ENCODE measurements around the gene PGK2. TPM values are rescaled to one million over a fixed set of nuclear protein-coding genes. Genes with fewer than 3 reads are reported as not detected.

The PGK2 gene
- total RNA-seq, 1 experiment from 2014 or later: not detected

DNA sequence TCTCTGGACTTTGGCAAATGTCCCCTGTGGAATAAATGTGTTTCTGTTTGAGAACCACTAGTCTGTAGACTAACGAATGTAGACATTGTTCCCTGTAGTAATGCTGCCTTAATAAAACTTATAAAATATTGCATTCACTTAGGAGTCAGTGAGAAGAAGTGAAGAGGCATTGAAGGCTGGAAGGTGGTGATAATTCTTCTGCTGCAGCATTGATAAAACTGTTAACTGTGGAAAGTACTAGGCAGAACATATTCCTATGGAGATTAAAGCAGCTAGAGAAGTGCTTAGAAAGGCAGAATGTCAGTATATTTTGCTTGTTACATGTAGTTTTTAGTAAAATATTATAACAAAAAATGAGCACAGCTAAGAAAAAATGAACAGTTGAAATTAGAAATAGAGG, 4.8 kb downstream of the PGK2 start:
- Histone ChIP-seq H3K27me3 (replicated peaks) (no peaks in the 10 kb centered on the region), H3K9me3 (replicated peaks) (no peaks in the 10 kb centered on the region), H3K36me3 (no peaks in the 10 kb centered on the region), H3K4me3 (no peak overlapping the region), H3K4me1 (replicated peaks) (no peaks in the 10 kb centered on the region), H3K27ac (no peak overlapping the region)
- DNase-seq (ENCODE audit: low read depth in 1 of 2, low spot score in 2 of 2): no peak

GRCh38 chr6:49776444-49776843, 10.6 kb downstream of the PGK2 start:
- Histone ChIP-seq H3K4me3 (no peak overlapping the region), H3K27me3 (replicated peaks) (no peaks in the 10 kb centered on the region), H3K27ac (no peak overlapping the region), H3K9me3 (replicated peaks) (no peaks in the 10 kb centered on the region), H3K4me1 (replicated peaks) (no peaks in the 10 kb centered on the region), H3K36me3 (no peaks in the 10 kb centered on the region)
- no peak for DNase-seq (ENCODE audit: low read depth in 1 of 2, low spot score in 2 of 2)

DNA sequence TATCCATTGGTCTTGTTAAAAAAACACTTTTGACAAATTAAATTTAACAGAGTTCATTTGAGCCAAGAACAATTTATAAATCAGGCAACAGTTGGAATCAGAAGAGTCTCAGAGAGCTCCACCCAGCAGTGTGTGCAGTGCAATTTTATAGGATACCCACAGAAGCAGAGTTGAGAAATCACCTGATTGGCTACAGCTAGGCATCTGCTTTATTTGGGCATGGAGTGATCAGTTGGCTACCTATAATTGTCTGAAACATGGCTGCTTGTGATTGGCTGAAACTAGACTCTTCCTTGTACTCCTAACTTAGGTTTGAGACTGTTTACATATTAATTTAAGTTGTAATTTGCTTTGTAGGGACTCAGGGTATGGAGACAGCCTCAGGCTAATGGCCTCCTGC, 12.0 kb downstream of the PGK2 start:
- Histone ChIP-seq H3K27ac (no peak overlapping the region), H3K4me1 (replicated peaks) (no peaks in the 10 kb centered on the region), H3K36me3 (no peaks in the 10 kb centered on the region), H3K4me3 (no peak overlapping the region), H3K27me3 (replicated peaks) (no peaks in the 10 kb centered on the region), H3K9me3 (replicated peaks) (no peaks in the 10 kb centered on the region)
- DNase-seq (ENCODE audit: low read depth in 1 of 2, low spot score in 2 of 2): no peak

GRCh38 chr6:49772285-49772684, 14.8 kb downstream of the PGK2 start:
- Histone ChIP-seq H3K4me1 (replicated peaks) (no peaks in the 10 kb centered on the region), H3K27me3 (replicated peaks) (no peaks in the 10 kb centered on the region), H3K4me3 (no peak overlapping the region), H3K27ac (no peak overlapping the region), H3K9me3 (replicated peaks) (no peaks in the 10 kb centered on the region), H3K36me3 (no peaks in the 10 kb centered on the region)
- DNase-seq (ENCODE audit: low read depth in 1 of 2, low spot score in 2 of 2): no peak

- Histone ChIP-seq H3K9me3 (replicated peaks) (no peaks in the 10 kb centered on the region), H3K27me3 (replicated peaks) (no peaks in the 10 kb centered on the region), H3K27ac (no peak overlapping the region), H3K36me3 (no peaks in the 10 kb centered on the region), H3K4me1 (replicated peaks) (no peaks in the 10 kb centered on the region), H3K4me3 (no peak overlapping the region)
- DNase-seq (ENCODE audit: low read depth in 1 of 2, low spot score in 2 of 2): no peak
Observed at GRCh38 chr6:49766762-49767161, 20.3 kb downstream of the PGK2 start.

DNA sequence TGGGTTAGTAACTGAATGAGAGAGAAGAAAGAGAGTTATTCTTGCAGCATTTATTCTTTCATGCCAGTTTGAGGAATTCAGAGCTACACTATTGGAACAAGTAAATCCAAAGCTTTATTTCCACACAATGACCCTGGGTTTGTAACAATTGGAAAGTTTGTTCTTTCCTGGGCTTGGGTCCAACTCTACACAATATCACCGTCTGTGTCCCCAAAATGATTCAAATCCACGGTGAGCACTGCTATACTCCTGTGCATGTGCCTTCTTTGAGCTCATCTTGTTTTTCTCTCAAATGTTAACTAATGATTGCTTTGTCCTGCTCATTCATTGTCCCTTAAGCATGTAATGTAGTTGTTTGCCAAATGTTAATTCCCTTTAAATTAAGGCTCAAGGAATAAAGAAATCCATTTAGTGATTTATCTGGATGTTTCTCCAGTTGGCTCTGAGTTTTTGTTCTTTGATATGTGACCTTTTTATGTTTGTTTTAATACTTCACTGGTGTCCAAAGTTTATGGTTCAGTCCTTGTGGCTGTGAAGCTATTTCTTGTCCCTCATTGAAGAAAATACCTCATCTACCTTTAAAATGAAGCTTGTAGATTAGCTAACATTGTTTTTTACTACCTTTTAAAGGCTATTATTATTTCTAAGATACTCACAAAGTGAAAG, 22.4 kb downstream of the PGK2 start:
- H3K27me3 ChIP-seq (replicated peaks): no peaks in the 10 kb centered on the region
- H3K4me3 ChIP-seq: no peak overlapping the region
- H3K27ac ChIP-seq: no peak overlapping the region
- no peaks in the 10 kb centered on the region for H3K9me3 ChIP-seq (replicated peaks)
- no peaks in the 10 kb centered on the region for H3K4me1 ChIP-seq (replicated peaks)
- no peak for DNase-seq (ENCODE audit: low read depth in 1 of 2, low spot score in 2 of 2)
- H3K36me3 ChIP-seq: no peaks in the 10 kb centered on the region

- no peak within 1 kb of the TSS for H3K4me3 ChIP-seq
- no peak for DNase-seq (ENCODE audit: low read depth in 1 of 2, low spot score in 2 of 2)
- no peaks in the 10 kb centered on the region for H3K4me1 ChIP-seq (replicated peaks)
- no peaks in the 10 kb centered on the region for H3K9me3 ChIP-seq (replicated peaks)
- no peak within 1 kb of the TSS for H3K27ac ChIP-seq
- H3K36me3 ChIP-seq: no peaks in the 10 kb centered on the region
- no peaks in the 10 kb centered on the region for H3K27me3 ChIP-seq (replicated peaks)
Observed at GRCh38 chr6:49744259-49744658, 42.8 kb downstream of the PGK2 start, which contains the start of gene CRISP3. Gene CRISP3 (minus strand): TSS chr6:49744388. CDS start chr6:49744367, 21 bp downstream.

GRCh38 chr6:49743429-49743828, 43.7 kb downstream of the PGK2 start:
- no peaks in the 10 kb centered on the region for H3K36me3 ChIP-seq
- no peaks in the 10 kb centered on the region for H3K9me3 ChIP-seq (replicated peaks)
- H3K4me1 ChIP-seq (replicated peaks): no peaks in the 10 kb centered on the region
- no peak for DNase-seq (ENCODE audit: low read depth in 1 of 2, low spot score in 2 of 2)
- no peak overlapping the region for H3K27ac ChIP-seq
- no peak overlapping the region for H3K4me3 ChIP-seq
- H3K27me3 ChIP-seq (replicated peaks): no peaks in the 10 kb centered on the region

- H3K9me3 ChIP-seq (replicated peaks): no peaks in the 10 kb centered on the region
- DNase-seq (ENCODE audit: low read depth in 1 of 2, low spot score in 2 of 2): no peak
- H3K27me3 ChIP-seq (replicated peaks): no peaks in the 10 kb centered on the region
Observed at GRCh38 chr6:49739423-49739822, 47.7 kb downstream of the PGK2 start.

GRCh38 chr6:49736017-49736508, 51.0 kb downstream of the PGK2 start:
- no peak for DNase-seq (ENCODE audit: low read depth in 1 of 2, low spot score in 2 of 2)
- H3K4me1 ChIP-seq (replicated peaks): no peaks in the 10 kb centered on the region
- H3K36me3 ChIP-seq: no peaks in the 10 kb centered on the region
- no peak overlapping the region for H3K4me3 ChIP-seq
- no peak overlapping the region for H3K27ac ChIP-seq
- H3K9me3 ChIP-seq (replicated peaks): no peaks in the 10 kb centered on the region
- no peaks in the 10 kb centered on the region for H3K27me3 ChIP-seq (replicated peaks)

More at GRCh38 chr6:49739423-49739822, 47.7 kb downstream of the PGK2 start:
- Histone ChIP-seq H3K36me3 (no peaks in the 10 kb centered on the region), H3K4me1 (replicated peaks) (no peaks in the 10 kb centered on the region), H3K4me3 (no peak overlapping the region), H3K27ac (no peak overlapping the region)

Other genes with a start within 250 kb of the PGK2 start
- gene C6orf141, start 236.6 kb downstream of the PGK2 start, total RNA-seq (2014; rRNA removed; shearing (Covaris generic)): not detected in 2 replicates
- gene RHAG, start 150.4 kb downstream of the PGK2 start, total RNA-seq (2014; rRNA removed; shearing (Covaris generic)): not detected in 2 replicates
- not detected in 2 replicates for gene CRISP2, start 73.7 kb downstream of the PGK2 start, total RNA-seq (2014; rRNA removed; shearing (Covaris generic))
- gene CRISP3, start 42.9 kb downstream of the PGK2 start, total RNA-seq (2014; rRNA removed; shearing (Covaris generic)): not detected in 2 replicates
- not detected in 2 replicates for gene CRISP1, start 79.2 kb upstream of the PGK2 start, total RNA-seq (2014; rRNA removed; shearing (Covaris generic))
- not detected in 2 replicates for gene DEFB114, start 176.9 kb upstream of the PGK2 start, total RNA-seq (2014; rRNA removed; shearing (Covaris generic))
- gene DEFB113, start 182.3 kb upstream of the PGK2 start, total RNA-seq (2014; rRNA removed; shearing (Covaris generic)): not detected in 2 replicates
- not detected in 2 replicates for gene DEFB110, start 234.7 kb upstream of the PGK2 start, total RNA-seq (2014; rRNA removed; shearing (Covaris generic))